Measurements from ENCODE around the gene CCDC195. TPM values are rescaled to one million over a fixed set of nuclear protein-coding genes. Genes with fewer than 3 reads are reported as not detected.
A peak's percentile ranks its signal among the peaks of the same experiment; 100 is the strongest.

The CCDC195 gene
- total and polyA plus RNA-seq, 2 experiments from 2014 or later = not detected

GRCh38 chr2:224751996-224752698, 36.0 kb upstream of the CCDC195 start:
- no peak for DNase-seq
- no peak for TF ChIP-seq EZH2phosphoT487 (IDR thresholded peaks at IDR 0.05; ENCODE audit: insufficient read depth, low read depth)
- TF ChIP-seq EZH2 (IDR thresholded peaks at IDR 0.05; ENCODE audit: insufficient read depth, poor library complexity, severe bottlenecking) = no peak
- H3K9me2 ChIP-seq (ENCODE audit: insufficient read depth) = no peaks in the 10 kb centered on the region
- H3K27me3 ChIP-seq (replicated peaks; ENCODE audit: insufficient read depth) = no peaks in the 10 kb centered on the region
- H3K79me2 ChIP-seq (ENCODE audit: insufficient read depth) = no peaks in the 10 kb centered on the region
- WGBS, 2 experiments (ENCODE audit: low coverage in 1 of 2, low lambda C conversion rate in 2 of 2, missing lambda C conversion rate in 2 of 2) = 64 to 69% methylated on average over 5 of the region's 5 CpGs
- no peak overlapping the region for H3K4me2 ChIP-seq (ENCODE audit: unreplicated experiment)
- peaks cover 12% of the 10 kb centered on the region for H3K4me1 ChIP-seq (ENCODE audit: insufficient read depth)
- no peaks in the 10 kb centered on the region for H3K36me3 ChIP-seq (ENCODE audit: low read depth)
- H3K9me3 ChIP-seq (ENCODE audit: low read depth) = no peaks in the 10 kb centered on the region
- H3K9ac ChIP-seq = no peak overlapping the region
- H4K20me1 ChIP-seq (ENCODE audit: insufficient read depth) = no peaks in the 10 kb centered on the region
- H3K4me3 ChIP-seq = no peak overlapping the region
- in situ Hi-C loops (cut with MboI) = no loop called here
- no peak overlapping the region for H3K27ac ChIP-seq
- no peak overlapping the region for H2AFZ ChIP-seq
- peaks cover 21% of the 10 kb centered on the region; the same call in 1 of the 2 replicates for H3F3A ChIP-seq (ENCODE audit: insufficient read depth)

DNA sequence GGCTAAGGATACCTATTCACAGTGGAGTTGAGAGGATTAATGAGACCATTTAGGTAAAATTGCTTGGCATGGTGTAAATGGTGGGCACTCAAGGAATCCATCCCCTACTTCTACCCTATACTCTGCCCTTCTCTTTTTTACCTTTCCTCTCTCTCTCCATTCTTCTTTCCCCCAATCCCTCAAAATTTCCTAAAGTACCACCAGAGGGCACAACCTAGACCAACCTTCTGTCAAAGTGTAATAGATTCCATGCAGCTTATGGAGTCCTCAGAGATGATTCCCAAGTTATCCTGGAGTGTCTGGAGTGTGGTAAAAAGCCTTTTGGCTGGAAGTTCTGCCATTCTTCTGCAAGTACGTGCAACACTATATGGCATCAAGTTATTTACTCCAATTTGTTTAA, 33.0 kb upstream of the CCDC195 start:
- H3K4me1 ChIP-seq (ENCODE audit: insufficient read depth) = peaks cover 6% of the 10 kb centered on the region
- H3K4me3 ChIP-seq = no peak overlapping the region
- H3K79me2 ChIP-seq (ENCODE audit: insufficient read depth) = no peaks in the 10 kb centered on the region
- DNase-seq = peak; percentile 19
- H3K27ac ChIP-seq = no peak overlapping the region
- H3K4me2 ChIP-seq (ENCODE audit: unreplicated experiment) = no peak overlapping the region
- 18 to 31% methylated on average over 1 of the region's 1 CpG for WGBS, 2 experiments (ENCODE audit: low coverage in 1 of 2, low lambda C conversion rate in 2 of 2, missing lambda C conversion rate in 2 of 2)
- no peaks in the 10 kb centered on the region for H4K20me1 ChIP-seq (ENCODE audit: insufficient read depth)
- no peaks in the 10 kb centered on the region for H3K36me3 ChIP-seq (ENCODE audit: low read depth)
- no peaks in the 10 kb centered on the region for H3K9me3 ChIP-seq (ENCODE audit: low read depth)
- in situ Hi-C loops (cut with MboI) = no loop called here
- peaks cover 9% of the 10 kb centered on the region; the same call in 1 of the 2 replicates for H3F3A ChIP-seq (ENCODE audit: insufficient read depth)
- no peak overlapping the region for H3K9ac ChIP-seq
- H3K27me3 ChIP-seq (replicated peaks; ENCODE audit: insufficient read depth) = no peaks in the 10 kb centered on the region
- no peak overlapping the region for H2AFZ ChIP-seq
- no peak for TF ChIP-seq EZH2phosphoT487 (IDR thresholded peaks at IDR 0.05; ENCODE audit: insufficient read depth, low read depth)
- TF ChIP-seq EZH2 (IDR thresholded peaks at IDR 0.05; ENCODE audit: insufficient read depth, poor library complexity, severe bottlenecking) = no peak
- no peaks in the 10 kb centered on the region for H3K9me2 ChIP-seq (ENCODE audit: insufficient read depth)

DNA sequence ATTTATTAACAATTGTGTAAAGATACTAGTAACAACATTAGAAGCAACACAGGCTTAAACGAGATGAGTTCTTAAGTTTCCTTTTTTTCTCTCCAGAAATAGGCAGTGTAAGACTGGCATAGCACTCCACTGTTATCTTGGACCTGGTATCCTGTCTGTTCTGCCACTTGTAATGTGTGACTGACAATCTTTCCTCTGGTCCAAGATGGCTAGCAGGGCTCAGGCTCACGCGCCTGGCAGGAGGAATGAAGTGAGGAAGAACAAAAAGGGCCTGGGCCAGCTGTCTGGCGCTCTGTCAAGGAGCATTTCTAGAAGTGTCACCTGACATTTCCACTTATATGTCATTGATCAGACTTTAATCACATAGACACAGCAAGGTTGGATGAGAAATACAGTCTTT, 31.6 kb upstream of the CCDC195 start:
- Histone ChIP-seq H3K4me3 (no peak overlapping the region), H2AFZ (no peak overlapping the region), H3K4me2 (ENCODE audit: unreplicated experiment) (no peak overlapping the region), H3K36me3 (ENCODE audit: low read depth) (no peaks in the 10 kb centered on the region), H3K4me1 (ENCODE audit: insufficient read depth) (no peaks in the 10 kb centered on the region), H3F3A (ENCODE audit: insufficient read depth) (no peaks in the 10 kb centered on the region), H4K20me1 (ENCODE audit: insufficient read depth) (no peaks in the 10 kb centered on the region), H3K27me3 (replicated peaks; ENCODE audit: insufficient read depth) (no peaks in the 10 kb centered on the region), H3K79me2 (ENCODE audit: insufficient read depth) (no peaks in the 10 kb centered on the region), H3K9me2 (ENCODE audit: insufficient read depth) (no peaks in the 10 kb centered on the region), H3K27ac (no peak overlapping the region), H3K9ac (no peak overlapping the region), H3K9me3 (ENCODE audit: low read depth) (no peaks in the 10 kb centered on the region)
- no peak for TF ChIP-seq EZH2 (IDR thresholded peaks at IDR 0.05; ENCODE audit: insufficient read depth, poor library complexity, severe bottlenecking)
- TF ChIP-seq EZH2phosphoT487 (IDR thresholded peaks at IDR 0.05; ENCODE audit: insufficient read depth, low read depth) = no peak
- in situ Hi-C loops (cut with MboI) = no loop called here
- WGBS, 2 experiments (ENCODE audit: low coverage in 1 of 2, low lambda C conversion rate in 2 of 2, missing lambda C conversion rate in 2 of 2) = 66 to 68% methylated on average over 4 of the region's 4 CpGs
- DNase-seq = no peak

DNA sequence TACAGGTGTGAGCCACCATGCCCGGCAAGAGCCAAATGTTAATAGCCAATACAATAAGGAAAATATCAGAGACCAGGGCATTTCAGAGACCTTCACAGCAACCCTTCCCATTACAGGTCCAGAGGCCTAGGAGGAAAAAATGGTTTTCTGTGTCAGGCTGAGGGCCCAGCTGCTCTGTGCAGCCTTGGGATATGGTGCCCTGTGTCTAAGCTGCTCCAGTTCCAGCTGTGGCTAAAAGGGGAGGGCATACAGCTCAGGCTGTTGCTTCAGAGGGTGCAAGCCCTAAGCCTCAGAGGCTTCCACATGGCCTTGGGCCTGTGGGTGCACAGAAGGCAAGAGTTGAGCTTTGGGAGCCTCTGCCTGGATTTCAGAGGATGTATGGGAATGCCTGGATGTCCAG, 20.1 kb upstream of the CCDC195 start:
- H3K9me3 ChIP-seq (ENCODE audit: low read depth) = no peaks in the 10 kb centered on the region
- H3K27ac ChIP-seq = no peak overlapping the region
- no peaks in the 10 kb centered on the region for H4K20me1 ChIP-seq (ENCODE audit: insufficient read depth)
- no peak overlapping the region for H3K4me2 ChIP-seq (ENCODE audit: unreplicated experiment)
- H2AFZ ChIP-seq = no peak overlapping the region
- no peak for DNase-seq
- no peaks in the 10 kb centered on the region for H3K27me3 ChIP-seq (replicated peaks; ENCODE audit: insufficient read depth)
- TF ChIP-seq EZH2phosphoT487 (IDR thresholded peaks at IDR 0.05; ENCODE audit: insufficient read depth, low read depth) (no peak), EZH2 (IDR thresholded peaks at IDR 0.05; ENCODE audit: insufficient read depth, poor library complexity, severe bottlenecking) (no peak)
- H3F3A ChIP-seq (ENCODE audit: insufficient read depth) = no peaks in the 10 kb centered on the region
- no peaks in the 10 kb centered on the region for H3K36me3 ChIP-seq (ENCODE audit: low read depth)
- no peak overlapping the region for H3K9ac ChIP-seq
- no peaks in the 10 kb centered on the region for H3K79me2 ChIP-seq (ENCODE audit: insufficient read depth)
- WGBS, 2 experiments (ENCODE audit: low coverage in 1 of 2, low lambda C conversion rate in 2 of 2, missing lambda C conversion rate in 2 of 2) = 72 to 76% methylated on average over 1 of the region's 1 CpG
- no peaks in the 10 kb centered on the region for H3K9me2 ChIP-seq (ENCODE audit: insufficient read depth)
- no peak overlapping the region for H3K4me3 ChIP-seq
- in situ Hi-C loops (cut with MboI) = no loop called here
- no peaks in the 10 kb centered on the region for H3K4me1 ChIP-seq (ENCODE audit: insufficient read depth)
